ENCODE data around the gene KCNIP2.
A peak's percentile ranks its signal among the peaks of the same experiment; 100 is the strongest.

KCNIP2 gene

DNA sequence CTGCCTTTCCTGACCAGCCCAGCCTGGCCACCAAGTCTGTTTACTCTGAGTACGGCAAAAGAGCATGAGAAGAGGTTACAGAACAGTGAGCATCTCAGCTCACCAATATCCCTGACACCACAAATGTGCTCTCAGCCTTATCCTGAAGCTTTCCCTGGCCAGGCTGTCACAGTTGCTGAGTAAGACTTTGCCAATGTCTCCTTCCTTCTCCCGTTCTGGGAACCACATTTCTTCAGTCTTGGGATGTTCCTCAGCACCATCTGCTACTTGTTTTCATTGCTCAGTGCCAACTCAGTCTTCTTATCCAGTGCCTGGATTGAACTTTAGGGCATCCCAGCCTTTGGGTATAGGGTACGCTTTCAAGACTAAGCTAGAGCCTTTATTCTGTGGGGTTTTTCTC is 7.1 kb upstream of the KCNIP2 start:
- FAIRE-seq: no peak

DNA sequence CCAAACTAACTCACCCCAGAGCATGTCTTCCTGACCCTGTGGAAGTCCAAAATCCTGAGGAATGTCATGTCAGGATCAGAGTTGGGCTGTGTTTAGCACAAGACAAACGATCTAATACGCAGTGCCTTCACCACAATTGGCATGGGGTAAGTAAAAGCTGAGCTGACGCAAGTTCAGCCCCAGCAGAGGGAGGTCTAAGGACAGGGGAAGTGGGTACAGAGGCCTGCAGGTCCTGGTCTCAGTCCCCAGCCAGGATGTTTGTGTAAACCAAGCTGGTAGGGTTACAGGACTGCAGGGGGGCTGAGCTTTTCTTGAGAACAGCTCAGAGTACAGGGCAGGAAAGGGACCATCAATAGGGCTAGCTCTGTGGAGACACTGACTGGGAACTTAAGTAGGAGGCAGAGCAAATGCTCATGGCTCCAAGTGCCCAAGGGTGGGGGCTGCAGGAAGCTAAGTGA is 5.3 kb upstream of the KCNIP2 start:
- FAIRE-seq: no peak

DNA sequence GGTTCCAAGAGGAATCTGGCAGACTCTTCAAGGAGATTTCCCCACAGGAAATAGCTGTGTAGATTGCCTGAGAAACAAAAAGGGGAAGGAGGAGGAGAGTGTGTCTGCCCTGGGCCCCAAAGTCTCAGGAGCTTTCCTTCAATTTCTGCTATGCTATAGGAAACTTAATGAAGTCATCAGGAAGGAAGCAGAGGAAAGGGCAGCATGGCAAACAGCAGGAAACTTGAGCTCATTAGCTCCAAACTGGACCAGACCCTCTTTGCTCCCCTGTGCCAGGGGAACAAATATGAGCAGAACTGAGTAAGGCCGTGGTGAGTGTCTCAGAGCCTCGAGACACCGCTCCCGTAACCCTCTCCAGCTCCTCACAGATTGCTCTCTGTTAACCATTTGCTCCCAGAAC is 4.8 kb upstream of the KCNIP2 start:
- FAIRE-seq: no peak

DNA sequence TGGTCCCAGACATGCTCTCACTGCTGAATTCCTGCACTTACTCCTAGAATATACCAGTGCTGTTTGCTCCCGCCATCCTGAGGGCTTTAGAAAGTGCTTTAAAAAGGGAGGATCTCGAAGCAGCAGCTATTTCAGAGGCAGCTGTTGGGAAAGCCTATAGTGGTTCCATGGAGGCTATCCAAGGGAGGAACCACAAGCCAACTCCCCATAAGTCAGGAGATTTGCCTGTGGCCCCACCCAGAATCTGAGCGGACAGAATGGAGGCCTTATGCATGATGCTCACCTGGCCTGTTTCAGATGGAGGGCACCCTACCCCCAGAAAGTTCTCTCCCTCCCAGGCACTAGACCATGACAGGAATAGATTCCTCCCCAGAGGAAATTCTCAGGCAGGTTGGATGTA is 2.3 kb upstream of the KCNIP2 start:
- no peak for FAIRE-seq

DNA sequence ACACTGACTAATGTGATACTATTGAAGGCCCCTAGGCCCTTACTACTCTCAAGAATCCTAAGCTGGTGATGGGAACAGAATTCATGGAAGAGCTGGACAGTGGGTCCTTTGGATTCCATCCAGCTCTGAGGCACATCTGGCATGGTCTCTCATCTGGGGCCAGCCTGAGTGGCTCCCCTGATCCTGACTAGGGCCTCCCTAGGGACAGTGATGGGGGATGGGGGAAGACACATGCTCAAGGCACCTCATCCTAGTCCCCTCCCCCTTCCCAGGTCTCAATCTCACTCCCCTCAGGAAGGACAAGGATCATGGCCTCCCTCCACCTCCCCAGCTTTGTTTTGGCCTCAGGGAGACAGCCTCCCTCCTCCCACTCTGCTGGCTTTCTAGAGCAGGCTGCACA is 1.8 kb downstream of the KCNIP2 start:
- FAIRE-seq: no peak

DNA sequence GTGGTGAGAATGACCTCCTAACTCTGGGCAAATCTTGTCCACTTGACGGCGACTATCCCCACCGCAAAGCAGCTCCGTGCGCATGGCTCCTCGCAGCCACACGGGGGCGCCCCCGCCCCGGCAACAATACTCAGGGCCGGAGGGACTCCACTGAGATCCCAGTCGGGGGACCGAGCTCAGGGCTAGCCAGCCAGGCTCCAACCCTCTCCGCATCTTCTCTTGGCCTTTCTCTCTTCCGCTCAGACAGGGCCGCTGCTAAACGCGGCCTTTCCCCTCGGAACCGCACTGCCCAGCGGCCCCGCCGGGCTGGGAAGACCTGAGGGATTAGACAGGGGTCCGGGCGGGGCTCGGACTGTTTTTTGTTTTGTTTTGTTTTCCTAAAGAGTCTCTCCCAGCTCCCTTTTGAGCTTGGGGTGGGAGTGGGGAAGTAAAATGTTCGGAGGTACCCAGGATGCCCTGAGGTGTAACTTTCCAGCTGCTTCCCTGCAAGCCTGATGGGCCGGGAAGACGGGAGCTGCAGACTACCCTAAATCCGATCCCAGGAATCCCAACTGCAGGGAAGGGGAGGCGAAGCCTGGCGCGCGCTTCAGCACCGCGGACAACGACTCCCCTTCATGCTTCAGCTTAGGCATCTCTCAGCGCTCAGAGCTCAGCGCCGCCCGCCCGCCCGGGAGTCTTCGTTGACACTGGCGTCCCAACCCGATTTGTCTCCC is 2.7 kb downstream of the KCNIP2 start:
- peak; percentile 80 for FAIRE-seq

DNA sequence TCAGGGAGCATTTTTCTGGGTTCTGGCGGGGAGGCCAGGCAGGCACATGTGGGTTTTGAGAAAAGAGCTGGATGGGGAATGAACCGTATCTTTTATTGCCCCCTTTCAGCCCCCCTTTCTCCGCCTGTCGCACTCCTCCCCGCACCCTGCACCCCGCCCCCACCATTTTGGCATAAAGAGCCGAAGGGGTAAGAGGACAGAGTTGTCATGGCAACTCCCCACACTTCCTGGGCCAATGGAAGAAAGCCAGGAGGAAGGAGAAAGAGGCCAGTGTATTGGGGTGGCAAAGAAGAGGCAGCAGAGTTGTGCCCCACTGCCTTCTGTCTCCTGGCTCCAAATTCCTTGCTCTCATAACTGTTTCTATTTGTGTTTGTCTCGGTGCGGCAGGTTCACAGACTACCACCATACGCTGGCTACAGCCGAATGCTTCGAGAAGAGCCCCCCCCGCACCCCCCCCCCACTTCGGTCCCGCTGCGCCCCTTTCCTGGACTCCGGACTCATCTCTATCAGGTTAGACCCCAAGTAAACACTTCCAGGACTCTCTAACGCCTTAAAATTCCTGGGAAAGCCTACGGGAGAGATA is 3.4 kb downstream of the KCNIP2 start:
- no peak for FAIRE-seq

DNA sequence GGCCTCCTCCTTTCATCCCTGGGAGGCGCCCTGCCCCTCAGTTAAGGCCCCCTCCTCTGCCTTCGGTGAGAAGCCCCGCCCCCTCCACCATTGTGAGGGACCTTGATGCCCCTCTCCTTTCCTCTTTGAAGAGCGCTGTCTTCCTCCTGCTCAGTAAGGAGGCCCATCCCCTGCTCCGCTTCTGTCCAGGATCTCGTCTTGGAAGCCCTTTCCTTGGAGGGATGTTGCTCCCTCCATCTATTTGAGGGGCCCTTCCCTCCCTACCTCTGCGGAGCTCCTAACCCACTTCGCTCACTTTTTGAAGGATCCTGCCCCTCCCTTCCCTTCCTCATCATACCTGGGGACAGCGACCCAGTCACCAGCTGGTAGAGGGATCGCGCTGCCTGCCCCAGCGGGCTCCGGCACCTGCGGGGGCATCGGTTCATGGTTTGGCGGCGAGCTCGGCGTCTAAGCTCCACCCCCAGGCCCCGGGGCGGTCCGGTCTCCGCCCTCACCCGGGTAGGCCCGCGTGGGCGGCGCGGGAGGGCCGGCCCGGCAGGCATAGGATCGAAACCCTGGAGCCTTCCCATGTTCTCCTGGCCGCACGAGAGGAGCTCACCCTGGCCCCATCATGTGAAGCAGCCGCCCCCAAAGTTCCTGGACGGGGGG is 4.1 kb downstream of the KCNIP2 start:
- FAIRE-seq: no peak

DNA sequence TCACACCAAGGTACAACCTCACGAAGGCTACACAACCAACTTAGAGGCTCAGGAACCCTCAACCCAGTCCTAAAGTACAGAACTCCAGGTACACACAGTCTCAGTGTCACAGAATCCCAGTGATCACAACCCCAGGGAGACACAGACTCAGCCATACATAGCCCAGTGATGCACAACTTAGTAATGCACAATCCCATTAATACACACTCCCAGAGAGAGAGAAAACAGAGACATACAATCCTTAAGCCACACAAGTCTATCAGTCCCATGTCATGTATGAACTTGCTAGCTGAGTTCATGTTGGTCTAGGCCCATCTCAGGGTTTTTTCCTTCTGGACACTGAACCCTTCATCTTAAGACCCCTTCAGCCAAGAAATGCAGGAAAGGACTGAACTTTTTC is 4.6 kb downstream of the KCNIP2 start:
- no peak for FAIRE-seq

DNA sequence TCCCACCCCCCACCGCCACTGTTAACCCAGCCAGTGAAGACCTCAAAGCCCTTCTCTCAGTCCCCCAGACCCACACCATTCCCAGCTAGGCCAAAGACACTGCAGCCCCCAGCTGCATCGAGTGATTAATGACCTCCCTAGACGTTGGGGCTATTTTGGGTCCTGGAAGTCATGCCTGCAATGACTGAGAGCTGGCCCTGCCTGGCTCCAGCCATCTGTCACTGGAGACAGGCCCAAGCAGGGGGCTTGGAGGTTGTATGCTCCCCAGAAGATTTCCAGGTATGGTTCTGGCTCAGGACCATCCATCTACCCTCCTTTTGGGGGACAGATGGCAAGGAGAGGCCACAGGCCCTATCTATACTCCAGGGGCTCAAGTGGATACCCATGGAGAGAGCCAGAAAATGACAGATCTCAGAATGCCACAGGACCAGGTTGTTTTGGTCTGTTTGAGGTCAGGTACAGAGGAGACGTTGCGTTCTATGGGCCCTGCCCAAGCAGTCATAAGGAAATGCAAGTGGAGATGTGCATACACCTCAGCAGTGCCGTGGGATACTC is 5.1 kb downstream of the KCNIP2 start:
- no peak for FAIRE-seq

DNA sequence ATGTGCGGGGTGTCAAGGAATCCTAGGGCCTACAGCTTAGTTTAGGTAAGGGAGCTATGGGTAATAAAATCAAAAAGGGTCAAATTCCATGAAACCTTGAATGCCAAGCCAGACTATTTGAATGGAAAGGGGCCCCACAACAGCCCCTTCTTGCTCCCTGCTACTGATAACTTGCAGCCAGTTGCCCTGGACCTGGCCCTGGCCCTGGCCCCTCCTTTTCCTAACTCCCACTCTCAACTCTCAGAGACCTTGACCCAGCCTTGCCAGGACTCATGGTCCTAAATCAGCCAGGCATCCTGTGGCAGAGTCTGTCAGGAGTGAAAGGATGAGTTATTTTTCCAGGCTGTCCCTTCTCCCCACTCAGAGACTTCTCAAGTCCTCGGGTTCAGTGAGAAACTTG is 5.9 kb downstream of the KCNIP2 start:
- FAIRE-seq: no peak

DNA sequence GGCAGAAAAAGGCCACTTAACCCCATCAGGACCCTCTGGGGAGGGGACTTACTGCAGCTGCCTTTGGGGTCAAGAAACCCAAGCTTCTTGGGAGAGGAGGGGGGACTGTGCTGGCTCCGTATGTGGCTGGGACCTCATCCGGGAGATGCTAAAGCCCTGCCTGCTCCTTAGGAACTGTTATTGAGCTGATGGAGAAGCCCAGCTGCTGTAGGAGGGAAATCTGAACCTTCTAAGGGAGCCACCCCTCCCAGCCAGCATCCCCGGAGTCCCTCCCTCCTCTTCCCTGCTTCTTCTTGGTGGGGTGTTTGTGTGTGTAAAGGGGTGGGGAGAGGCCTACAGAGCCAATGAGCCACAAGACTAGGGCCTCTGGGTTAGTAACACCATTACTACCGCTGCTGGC is 8.2 kb downstream of the KCNIP2 start:
- no peak for FAIRE-seq

DNA sequence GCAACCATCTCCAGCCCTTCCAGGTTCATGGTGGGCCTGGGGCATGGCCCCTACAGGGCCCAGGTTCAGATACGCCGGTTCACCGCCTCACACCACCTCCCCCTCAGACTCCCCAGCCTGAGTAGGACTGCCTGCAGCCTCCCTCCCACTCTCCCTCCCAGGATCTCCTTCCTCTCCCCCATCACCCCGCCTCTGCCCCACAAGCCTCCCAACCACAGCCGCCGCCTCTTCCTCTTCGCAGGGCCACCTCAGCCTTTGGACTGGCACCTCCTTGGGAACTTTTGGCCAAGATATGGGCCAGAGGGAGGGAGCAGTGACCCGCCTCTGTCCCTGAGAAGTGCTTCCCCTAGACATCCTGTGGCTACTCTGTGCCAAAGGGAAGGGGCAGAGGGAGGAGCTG is 9.3 kb downstream of the KCNIP2 start:
- no peak for FAIRE-seq

DNA sequence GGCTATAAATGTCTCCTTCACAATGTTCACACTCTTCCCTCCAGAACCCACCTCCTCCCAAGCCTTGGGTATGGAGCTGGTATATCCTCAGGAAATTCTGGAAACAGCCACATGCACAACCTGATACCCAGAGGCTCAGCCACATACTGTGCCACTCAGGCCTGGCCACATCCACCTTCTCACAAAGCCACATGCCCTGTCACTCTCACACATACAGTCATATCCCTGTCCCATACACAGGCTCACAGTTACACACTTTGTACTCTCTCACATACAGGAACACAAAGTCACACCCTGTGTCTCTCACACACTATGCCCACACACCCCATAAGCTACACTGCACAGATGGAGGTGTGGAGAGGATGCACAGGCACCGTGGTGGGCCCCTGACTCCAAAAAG is 10.1 kb downstream of the KCNIP2 start:
- FAIRE-seq: no peak

DNA sequence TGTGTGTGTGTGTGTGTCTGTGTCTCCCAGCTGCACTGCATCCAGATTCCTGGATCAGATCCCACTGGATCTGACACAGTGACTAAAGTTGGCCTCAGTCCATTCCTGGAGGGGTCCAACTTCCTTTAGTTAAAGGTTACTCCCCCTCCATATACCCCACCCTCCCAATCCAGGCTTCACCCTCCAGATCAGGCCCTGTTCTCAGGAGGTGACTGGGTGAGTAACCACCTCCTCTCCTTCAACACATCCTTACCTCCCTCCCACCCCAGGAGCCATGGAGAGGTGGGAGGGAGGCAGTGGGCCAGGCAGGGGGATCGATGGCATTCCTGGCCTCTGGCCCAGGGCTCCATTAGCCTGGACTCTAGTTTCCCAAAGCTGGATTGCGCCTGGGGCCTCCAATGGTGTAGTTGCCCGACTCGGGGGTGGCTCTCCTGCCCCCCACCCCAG is 11.3 kb downstream of the KCNIP2 start:
- FAIRE-seq: no peak

DNA sequence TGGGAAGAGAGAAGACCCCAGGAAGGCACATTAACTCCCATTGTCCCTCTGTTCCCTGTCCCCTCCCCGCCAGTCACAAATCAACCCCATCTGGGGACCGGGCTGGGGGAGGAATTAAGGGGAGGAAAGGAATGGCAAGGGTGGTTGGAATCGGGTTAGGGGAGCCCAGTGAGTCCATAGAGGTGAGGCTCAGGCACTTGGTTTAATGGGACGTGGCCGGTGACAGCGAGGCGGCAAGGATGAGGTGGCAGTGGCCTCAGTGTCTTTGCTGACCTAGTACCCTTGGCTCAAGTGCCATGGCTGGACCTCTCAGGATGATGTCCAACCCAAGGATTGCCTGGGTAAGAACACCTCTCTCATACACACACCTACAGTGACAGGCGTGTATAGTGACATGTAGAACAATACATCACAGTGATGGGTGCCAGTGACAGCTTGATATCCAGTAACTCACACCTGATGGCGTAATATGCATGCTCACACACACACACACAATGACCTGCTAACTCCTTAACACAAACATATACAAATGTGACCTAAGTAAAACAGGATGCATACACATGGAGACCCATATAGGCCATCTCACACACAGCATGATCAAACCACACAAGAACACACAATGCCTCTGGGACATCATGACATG is 12.3 kb downstream of the KCNIP2 start:
- FAIRE-seq: no peak

DNA sequence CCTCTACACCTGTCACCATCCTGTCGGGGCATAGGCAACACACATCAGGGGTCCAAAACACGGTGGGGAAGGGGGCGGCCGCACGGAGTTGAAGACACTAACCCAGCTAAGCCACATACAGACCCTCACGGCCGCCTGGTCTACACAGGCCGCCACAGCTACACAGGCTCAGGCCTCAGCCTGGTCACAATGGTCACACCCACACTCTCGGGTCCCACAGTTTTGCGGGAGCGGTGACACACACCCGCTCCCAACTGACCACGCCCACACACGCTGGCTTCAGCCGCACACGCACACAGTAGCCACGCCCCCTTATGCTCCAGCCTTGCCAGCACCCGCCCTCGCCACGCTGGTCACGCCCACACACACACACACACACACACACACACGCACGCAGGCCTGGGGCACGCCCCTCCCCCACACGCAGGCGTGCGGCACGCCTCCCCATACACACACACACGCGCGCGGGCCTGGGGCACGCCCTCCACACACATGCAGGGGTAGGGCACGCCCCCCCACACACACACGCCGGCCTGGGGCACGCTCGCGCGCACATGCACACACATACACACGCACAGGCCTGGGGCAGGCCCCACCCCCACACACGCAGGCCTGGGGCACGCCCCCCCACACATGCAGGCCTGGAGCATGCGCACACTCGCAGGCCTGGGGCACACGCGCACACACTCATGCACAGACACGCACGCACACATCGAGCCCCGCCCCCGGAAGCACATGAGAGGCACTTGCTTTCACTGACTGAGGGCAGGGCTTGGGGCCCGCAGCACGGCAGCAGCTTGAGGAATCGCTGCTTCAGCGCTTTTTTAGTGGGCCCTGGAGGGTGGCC is 13.1 kb downstream of the KCNIP2 start:
- no peak for FAIRE-seq

DNA sequence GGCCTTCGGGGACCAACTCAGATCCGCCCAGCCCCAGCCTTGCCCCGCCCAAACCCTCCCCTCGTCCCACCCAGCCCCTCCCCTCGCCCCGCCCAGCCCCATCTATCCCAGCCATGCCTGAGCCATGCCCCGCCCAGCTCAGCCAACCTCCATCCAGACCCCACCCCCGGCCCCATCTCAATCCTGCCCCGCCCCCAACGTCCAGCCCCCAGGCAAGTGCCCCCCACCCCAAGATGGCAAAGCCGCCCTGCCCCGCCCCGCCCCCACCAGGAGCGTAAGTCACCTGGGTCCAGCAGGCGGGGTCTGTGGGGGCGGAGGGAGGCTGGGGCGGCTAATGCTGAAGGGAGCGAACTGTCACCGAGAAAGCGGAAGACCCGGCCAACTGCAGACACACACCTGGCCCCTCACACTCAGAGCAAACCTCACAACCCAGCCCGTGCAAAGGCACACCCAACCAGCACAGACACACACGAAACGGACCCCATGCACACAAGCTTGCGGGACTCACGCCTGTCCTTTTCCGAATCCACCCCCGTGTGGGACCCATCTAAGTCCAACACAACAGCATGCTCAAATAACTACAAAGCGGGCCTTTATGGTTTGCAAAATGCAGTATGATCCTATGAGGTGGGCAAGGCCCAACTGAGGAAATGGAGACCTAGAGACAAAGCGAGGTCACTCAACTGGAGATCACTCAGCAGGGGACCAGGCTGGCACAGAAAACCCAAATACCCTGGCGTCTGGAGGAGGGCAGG is 13.9 kb downstream of the KCNIP2 start:
- no peak for FAIRE-seq

DNA sequence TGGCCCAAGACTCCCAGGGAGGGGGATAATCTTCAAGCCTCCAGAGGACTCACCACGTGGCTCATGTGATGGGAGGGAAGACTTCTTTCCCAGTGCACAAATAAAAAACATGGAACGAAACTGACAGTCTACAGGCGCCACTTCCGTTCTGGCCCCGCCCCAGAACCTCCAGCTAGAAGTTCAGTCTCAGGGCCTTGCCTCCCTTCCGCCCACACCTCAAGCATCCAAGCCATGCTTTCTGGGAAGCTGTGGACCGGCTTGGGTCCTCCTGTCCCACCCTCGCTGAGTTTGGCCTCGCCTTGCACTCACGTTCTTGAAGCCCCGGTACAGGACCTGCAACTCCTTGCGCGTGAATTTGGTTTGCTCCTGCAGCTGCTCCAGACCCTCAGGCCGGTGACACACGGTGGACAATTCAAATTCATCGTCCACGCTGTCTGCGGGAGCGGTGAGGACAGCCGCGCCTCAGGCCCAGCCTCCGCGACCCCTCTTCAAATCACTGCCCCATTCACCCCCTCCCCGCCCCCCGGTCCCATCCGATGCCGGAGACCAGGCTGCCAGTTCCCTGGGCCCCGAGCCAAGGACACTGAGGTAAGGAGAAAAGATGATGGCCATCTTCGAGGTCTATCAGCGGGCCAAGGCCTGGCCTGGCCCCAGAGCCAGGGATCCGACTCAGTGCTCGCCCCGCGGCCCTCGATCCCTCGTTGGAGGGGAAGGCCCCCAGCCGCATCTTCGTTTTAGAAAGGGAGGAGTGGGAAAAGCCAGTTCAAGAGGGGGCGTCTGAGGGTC is 14.6 kb downstream of the KCNIP2 start:
- no peak for FAIRE-seq

DNA sequence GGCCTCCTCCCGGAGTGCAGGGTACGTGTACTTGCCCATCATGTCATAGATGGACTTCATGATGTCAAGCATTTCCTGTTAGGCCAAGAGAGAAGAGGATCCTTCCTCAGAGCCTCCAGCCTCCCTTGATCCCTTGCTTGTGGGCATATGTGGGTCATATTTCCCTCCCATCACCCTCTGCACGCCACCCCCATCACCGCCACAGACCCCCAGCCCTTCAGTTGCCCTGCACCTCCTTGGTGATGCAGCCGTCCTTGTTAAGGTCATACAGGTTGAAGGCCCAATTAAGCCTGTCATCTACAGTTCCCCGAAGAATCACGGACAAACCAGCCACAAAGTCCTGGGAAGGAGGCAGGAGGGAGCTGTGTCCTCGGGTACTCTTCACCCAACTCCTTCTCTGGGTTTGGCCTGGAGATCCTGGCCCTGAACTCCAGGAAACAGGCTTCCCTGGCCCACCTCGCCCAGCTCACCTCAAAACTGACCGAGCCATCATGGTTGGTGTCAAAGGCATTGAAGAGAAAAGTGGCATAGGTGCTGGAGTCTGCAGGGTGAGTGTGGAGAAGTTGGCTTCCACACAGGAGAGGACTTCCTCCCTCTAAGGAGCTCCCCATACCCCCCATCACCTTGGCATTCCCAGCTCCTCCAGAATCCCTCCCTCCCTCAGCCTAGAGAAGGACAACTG is 15.5 kb downstream of the KCNIP2 start:
- FAIRE-seq: no peak
